Stimulated activated CD4-positive, alpha-beta T cell treated with anti-CD3 and anti-CD28 coated beads, Interleukin-15, amount 100 ng/mL, for 48 hours (primary cell): ENCODE results near the gene C4orf50.

Experiments used
- DNase-seq, 2 donors: peaks; one replicate each; pipeline ENCODE4 v3.0.0-alpha.2; 2020; ENCODE audit warnings: low read depth in 2 of 2

Gene C4orf50

DNA sequence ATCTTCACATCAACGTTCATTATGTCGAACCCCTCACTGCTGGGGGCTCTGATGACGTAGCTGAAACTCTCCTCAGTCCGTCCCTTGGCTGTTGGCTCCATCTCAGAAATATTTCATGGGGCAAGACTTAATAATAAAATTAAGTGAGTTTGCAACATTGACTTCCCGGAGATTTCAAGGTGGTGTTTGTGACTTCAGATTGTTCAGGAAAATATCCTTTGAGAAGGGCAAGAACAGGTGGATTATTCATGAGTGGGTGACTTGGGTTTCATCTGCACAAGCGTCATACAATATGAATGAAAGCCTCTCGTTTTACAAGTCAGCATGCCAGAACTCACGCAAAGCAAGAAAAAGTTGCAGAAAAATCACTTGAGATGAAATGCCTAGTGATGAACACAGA is at the start of gene C4orf50:
Gene C4orf50 (minus strand): TSS at position 101 of the 400 bp plus-strand sequence.
- DNase-seq = no peak

- no peak for DNase-seq
Observed at GRCh38 chr4:6065934-6066590, 47.8 kb upstream of the C4orf50 start.

- no peak for DNase-seq
Observed at GRCh38 chr4:6065166-6065565, 46.9 kb upstream of the C4orf50 start.

DNA sequence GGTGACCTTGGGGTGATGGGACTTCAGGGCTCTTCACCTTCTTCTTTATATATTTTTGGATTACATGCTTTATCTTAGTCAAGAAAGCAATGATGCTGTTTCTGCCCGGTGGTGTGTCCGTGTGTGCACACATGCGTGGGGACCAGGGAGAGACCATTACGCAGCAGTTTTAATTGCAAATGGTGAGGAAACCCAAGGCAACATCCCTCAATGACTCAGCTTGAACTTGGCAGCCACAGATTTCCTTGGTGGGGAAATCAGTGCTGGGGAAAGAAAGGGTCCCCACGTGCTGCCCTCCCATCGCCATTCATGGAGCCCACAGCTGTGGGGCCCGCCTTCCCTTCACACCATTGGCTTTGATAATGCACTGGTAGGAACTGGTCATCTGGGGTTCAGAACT is 46.2 kb upstream of the C4orf50 start:
- no peak for DNase-seq

DNA sequence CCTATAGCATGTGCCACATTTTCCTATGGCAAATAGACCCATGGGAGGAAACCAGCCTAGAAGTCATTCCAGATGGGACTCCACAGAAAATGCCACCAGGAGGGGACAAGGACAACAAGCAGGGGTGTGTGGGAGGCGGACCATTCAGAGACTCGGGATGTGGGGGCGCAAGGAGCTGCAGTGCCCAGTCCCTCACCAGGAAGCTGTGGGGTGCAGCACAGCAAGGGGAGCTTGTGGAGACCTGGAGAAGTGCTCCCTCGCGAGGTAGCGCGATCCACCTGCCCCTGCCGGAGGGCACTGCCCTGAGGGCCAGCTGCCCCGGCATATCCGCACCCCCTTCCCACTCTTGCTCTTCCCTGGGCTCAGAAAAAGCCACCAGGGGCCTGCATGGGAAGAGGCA is 45.5 kb upstream of the C4orf50 start:
- DNase-seq = no peak

GRCh38 chr4:6062133-6062532 is 43.9 kb upstream of the C4orf50 start:
- no peak for DNase-seq

DNA sequence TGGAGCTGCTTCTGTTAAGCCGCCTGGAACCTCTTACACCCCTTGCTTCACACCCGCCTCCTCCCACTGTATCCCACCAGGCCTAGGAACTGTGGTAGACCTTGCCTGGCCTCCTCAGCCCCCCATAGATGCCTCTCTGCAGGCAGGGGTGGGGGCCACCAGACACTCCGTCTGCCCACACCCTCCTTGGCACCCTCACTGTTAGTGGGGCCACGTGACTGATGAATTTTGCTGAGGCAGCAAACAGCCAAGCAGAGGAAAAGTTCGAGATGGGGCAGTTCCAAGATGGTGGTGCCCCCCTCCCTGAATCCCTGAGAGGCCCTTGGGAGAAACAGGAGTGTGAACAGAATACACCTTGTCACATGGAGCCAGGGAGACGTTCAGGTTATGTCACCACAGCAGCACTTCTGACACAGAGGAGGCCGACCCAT is 41.2 kb upstream of the C4orf50 start:
- DNase-seq = no peak

GRCh38 chr4:6058531-6059374 is 40.5 kb upstream of the C4orf50 start:
- no peak for DNase-seq

DNA sequence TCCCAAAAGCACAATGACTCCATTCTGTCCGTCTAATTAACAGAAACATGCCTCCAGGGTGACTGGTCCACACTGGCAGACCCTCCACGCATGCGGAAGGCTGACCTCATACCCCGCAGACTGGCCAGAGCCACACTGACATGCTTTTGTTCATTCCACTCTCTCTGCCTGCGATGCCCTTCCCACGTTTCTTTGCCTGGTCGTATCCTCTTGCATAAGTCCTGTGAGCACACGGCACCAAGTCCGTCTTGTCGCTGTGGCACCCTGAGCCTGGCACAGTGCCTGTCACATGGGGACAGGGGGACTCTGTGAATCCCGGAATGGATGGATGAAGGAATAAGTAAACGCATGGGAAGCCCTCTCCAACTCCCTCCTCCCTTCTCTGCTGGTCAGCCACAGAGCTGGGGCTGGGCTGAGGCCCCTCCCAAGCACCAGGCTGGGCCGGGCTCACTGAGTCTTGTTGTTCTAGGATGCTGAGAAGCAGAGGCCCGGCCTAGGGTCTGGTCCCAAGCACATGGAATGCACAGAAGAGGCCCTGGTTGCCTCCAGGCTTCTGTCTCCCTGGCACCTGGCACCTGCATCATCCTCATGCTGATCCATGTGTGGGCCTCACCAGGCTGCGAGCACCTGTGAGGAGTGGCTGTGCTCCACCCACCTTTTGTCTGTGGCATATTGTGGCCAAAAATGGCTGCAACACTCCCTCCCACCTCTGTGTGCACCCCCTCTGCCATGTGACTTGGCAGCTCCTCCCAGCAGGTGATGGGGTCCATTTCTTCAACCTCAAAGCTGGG is 38.9 kb upstream of the C4orf50 start:
- DNase-seq = no peak

DNA sequence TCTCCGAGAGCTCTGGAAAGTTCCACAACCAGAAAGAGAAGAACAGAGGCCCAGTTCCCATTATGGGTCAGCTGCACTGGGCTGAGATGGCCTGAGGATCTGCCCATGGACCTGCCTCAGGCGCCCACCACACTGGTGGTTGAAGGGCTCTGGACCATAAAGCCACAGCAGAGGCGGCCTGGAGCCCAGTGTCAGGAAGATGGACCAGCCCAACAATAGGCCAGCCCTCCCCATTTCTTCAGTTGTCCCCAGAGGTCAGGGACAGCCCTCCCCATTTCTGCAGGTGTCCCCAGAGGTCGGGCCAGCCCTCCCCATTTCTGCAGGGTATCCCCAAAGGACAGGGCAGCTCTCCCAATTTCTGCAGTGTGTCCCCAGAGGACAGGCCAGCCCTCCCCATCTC is 37.2 kb upstream of the C4orf50 start:
- no peak for DNase-seq

DNA sequence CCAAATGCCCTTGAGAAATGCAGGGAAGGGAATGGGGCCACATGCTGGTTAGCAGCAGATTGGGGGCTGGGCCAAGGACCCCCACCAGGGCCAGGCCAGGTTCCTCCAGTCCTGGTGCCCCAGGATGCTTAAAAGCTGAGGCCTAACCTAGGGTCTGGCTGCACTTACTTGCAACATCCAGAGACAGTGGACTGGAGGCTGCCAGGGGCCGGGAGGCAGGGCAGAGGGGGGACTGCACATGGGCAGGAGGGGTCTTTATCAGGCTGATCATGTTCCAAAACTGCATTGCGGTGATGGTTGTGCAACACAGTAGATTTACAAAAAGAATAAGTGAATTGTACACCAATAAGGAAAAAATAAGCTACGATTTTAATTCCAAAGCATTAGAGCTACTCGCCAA is 36.8 kb upstream of the C4orf50 start:
- DNase-seq = no peak

- no peak for DNase-seq
Observed at GRCh38 chr4:6054162-6054922, 36.1 kb upstream of the C4orf50 start.

DNA sequence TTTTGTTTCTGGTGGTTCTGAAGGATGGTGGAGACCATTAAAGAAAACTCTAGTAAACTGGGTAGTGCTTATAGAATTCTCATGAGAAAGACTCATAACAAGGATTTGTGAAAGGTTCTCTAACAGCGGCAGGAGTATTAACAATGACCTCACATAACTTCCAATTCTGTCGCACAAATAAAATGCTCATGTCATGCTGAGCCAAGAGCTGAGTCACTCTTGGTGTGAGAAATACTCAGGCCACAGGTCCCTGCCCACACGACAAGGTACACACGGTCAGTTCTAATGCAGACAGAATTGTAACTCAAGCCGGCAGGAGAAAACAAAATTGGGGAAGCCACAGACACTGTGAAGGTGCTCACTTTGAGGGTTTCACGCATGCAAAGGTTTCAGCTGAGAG is 34.4 kb upstream of the C4orf50 start:
- no peak for DNase-seq

GRCh38 chr4:6050551-6050950 is 32.3 kb upstream of the C4orf50 start:
- no peak for DNase-seq

DNA sequence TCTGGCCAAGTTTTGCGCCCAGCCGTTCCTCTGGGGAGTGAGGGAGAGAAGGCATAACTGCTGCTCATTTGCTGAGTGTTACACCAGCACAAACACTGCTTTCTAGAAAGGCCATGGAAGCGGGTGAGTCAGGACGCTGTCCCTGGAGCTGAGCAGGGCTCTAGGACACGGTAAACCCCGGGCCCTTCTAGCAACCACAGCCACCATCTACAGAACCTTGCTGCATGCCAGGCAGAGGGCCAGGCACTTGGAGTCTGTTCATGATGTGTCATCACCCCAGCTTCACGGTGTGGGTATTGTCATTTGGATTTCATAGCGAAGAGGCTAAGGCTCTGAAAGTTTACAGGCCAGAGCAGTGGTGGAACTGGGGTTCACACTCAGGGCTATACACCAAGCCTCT is 31.8 kb upstream of the C4orf50 start:
- DNase-seq = no peak

DNA sequence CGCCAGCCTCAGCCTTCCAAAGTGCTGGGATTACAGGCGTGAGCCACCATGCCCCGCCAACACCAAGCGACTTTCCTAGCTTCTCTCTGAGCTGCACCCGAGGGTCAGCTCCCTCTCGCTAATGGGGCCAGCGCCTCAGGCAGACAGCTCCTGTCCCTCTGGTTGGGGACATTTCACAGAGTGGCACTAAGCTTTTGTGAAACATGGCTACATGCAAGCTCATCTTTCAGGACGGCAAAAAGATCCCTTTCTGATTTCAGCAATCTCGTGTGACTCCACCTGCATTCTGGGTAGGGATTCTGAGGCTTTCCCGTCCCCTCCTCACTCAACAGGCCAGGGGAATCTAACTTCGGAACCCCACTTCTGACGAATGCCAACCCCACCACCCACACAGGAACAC is 31.0 kb upstream of the C4orf50 start:
- DNase-seq = no peak

DNA sequence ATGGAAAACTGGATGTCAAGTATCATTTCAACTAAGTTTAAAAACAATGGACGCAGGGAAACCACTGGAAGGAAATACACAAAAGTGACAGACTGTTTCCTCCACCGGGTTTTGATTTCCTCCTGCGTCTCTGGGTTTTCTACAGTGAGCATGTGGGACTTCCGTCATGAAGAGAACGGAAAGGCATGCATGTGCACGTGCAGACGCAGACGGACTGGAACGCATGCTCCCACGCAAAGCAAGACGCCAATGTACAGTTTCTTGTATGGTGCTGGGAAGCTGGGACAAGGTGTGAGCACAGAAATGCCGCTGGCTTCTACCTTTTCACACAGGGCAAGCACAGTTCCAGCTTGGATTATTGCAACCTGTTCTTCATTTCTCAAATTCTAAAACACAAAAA is 30.3 kb upstream of the C4orf50 start:
- DNase-seq = no peak

- no peak for DNase-seq
Observed at GRCh38 chr4:6047130-6047673, 29.0 kb upstream of the C4orf50 start.

- DNase-seq = no peak
Observed at GRCh38 chr4:6046526-6047129, 28.4 kb upstream of the C4orf50 start.

GRCh38 chr4:6044805-6045204 is 26.6 kb upstream of the C4orf50 start:
- DNase-seq = no peak

- no peak for DNase-seq
Observed at GRCh38 chr4:6044276-6044675, 26.0 kb upstream of the C4orf50 start.
